Thyroid gland (tissue), 4 donors: ENCODE measurements around the gene CCDC159. TPM values are rescaled to one million over a fixed set of nuclear protein-coding genes. Genes with fewer than 3 reads are reported as not detected.

Source experiments
- DNase-seq, 2 donors: peaks; one replicate each; pipeline ENCODE4 v3.0.0-alpha.2; 2019
- H3K27ac ChIP-seq, 3 donors: fragments of 200-600 bp; sonication (generic); 1 replicate in 2 of 3; 2 replicates in 1 of 3; pipeline ENCODE4 v1.5.1; 2016 to 2019; ENCODE audit warnings: mild to moderate bottlenecking in 1 of 3, moderate library complexity in 1 of 3
- H3K27me3 ChIP-seq: fragments of 200-600 bp; sonication (generic); one replicate; pipeline ENCODE4 v1.5.1; 2019
- H3K36me3 ChIP-seq, 2 donors: fragments of 200-600 bp; sonication (generic); one replicate each; pipeline ENCODE4 v1.5.1; 2016 to 2019
- H3K4me1 ChIP-seq, 2 donors: fragments of 200-600 bp; sonication (generic); one replicate each; pipeline ENCODE4 v1.5.1; 2017 to 2019
- H3K4me3 ChIP-seq, 3 donors: fragments of 200-600 bp; sonication (generic); replicated peaks in 1 of 3; 1 replicate in 2 of 3; 2 replicates in 1 of 3; pipeline ENCODE4 v1.5.1; 2016; ENCODE audit warnings: mild to moderate bottlenecking in 1 of 3
- H3K9me3 ChIP-seq: fragments of 200-600 bp; sonication (generic); one replicate; pipeline ENCODE4 v1.5.1; 2017
- CTCF ChIP-seq, 6 experiments: fragments of 200-600 bp in 3 of 6; fragments of 450-650 bp in 3 of 6; sonication (generic) in 3 of 6; IDR thresholded peaks; one replicate each; pipeline ENCODE4 v1.5.1; 2016 to 2019; ENCODE audit warnings: antibody characterized with exemption in 6 of 6, mild to moderate bottlenecking in 2 of 6, inconsistent platforms in 1 of 6, moderate library complexity in 1 of 6
- POLR2A ChIP-seq, 2 donors: fragments of 450-650 bp; IDR thresholded peaks; one replicate each; pipeline ENCODE4 v1.6.1; 2017; ENCODE audit warnings: antibody characterized with exemption in 2 of 2, mild to moderate bottlenecking in 2 of 2, moderate library complexity in 1 of 2
- WGBS, 2 donors: methylation state at CpG; one replicate each; pipeline ENCODE4 v1.1.5; 2017; 5-methylcytosine and 5-hydroxymethylcytosine counted together
- intact Hi-C: fragments of 100-400 bp; cut with DNase I; formaldehyde crosslinking; loops from one replicate; pipeline ENCODE4 v1.15.1; 2023
- total RNA-seq, 4 donors: library from RNA; depleted of rRNA; stranded (reverse); fragments of >200 nt; gene quantifications; one replicate each; pipeline ENCODE4 v1.2.3, GENCODE V29; 2016

The CCDC159 gene
- total RNA-seq, 4 donors from 2014 or later, result 27.0 to 36.9 (median 34.5) TPM

DNA sequence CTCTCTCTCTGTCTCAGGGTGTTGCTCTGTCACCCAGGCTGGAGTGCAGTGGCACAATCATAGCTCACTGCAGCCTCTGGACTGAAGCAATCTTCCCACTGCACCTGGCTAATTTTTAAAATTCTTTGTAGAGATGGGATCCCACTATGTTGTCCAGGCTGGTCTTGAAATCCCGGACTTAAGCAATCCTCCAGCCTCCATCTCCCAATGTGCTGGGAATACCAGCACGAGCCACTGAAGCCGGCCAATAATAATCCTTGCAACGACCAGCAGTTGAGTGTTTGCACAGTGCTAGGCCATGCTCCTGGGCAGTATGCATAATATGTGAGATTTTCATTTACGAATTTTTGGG lies 38.4 kb downstream of the CCDC159 start:
- Histone ChIP-seq H3K4me3 (no peak overlapping the region), H3K36me3 (no peaks in the 10 kb centered on the region), H3K27ac (peak overlapping the region in 2 of 3 donors; percentile 14 to 78), H3K4me1 (peaks cover 16 to 40% of the 10 kb centered on the region in 2 donors), H3K27me3 (no peaks in the 10 kb centered on the region), H3K9me3 (no peaks in the 10 kb centered on the region)
- intact Hi-C loops, result loop anchor here (5.0 kb wide), 1 partner anchor 53 kb away; the partner anchor contains the start of genes ODAD3 and PRKCSH
- TF ChIP-seq CTCF (IDR thresholded peaks at IDR 0.05) (no peak), POLR2A (IDR thresholded peaks at IDR 0.05) (no peak)
- DNase-seq, result no peak
- 77 to 78% methylated on average over 5 of the region's 5 CpGs for WGBS, 2 donors

DNA sequence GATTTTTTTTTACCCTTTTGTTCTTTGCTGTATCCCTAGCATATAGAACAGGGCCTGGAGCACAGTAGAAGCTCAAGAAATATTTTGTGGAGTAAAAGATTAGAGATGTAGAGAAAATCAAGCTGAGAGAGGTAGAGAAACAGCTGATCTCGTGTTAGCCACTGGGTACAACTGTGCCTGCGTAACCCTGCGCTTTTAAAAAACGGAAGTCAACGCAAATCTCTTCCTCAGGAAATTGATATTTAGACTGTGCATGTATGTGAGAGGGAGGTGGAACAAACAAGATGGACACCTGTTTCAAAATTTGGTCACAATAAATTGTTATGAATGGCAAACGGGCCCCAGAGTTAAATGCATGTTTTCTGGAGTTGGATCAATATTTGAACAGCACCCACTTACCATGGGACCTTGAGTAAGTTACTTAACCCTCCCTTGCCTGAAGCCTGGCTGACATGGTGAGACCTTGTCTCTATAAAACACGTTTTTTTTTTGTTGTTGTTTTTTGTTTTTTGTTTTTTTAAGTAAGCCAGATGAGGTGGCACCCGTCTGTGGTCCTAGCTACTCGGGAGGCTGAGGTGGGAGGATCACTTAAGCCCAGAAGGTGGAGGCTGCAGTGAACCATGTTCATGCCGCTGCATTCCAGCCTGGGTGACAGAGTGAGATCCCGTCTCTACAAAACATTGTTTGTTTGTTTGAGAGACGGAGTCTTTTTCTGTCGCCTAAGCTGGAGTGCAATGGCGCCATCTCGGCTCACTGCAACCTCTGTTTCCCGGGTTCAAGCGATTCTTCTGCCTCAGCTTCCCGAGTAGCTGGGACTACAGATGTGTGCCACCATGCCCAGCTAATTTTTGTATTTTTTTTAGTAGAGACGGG lies 41.1 kb downstream of the CCDC159 start:
- peaks cover 9 to 22% of the 10 kb centered on the region in 2 donors for H3K4me1 ChIP-seq
- no peaks in the 10 kb centered on the region for H3K27me3 ChIP-seq
- intact Hi-C loops, result no loop called here
- H3K27ac ChIP-seq, result no peak overlapping the region
- no peak for DNase-seq
- TF ChIP-seq POLR2A (IDR thresholded peaks at IDR 0.05) (no peak), CTCF (IDR thresholded peaks at IDR 0.05) (no peak)
- no peaks in the 10 kb centered on the region for H3K36me3 ChIP-seq
- H3K4me3 ChIP-seq, result no peak overlapping the region
- H3K9me3 ChIP-seq, result no peaks in the 10 kb centered on the region
- 72 to 79% methylated on average over 19 of the region's 19 CpGs for WGBS, 2 donors

DNA sequence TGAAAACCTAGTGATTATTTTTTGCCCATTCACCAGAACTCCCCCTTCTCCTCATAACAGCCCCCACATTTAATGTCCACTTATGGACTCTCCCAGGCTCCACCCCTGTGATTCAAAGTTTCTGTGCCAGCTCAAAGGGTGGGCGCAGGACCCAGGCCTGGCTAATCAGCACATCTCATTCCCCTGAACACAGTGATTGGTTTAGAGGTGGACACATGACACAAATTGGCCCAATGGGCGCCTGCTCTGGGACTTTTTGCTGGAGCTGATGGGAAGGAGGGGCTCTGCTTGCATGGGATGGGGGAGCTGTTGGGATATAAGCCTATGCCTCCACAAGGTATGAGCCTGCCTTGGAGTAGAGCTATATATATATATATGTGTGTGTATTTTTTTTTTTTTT lies 44.0 kb downstream of the CCDC159 start:
- TF ChIP-seq POLR2A (IDR thresholded peaks at IDR 0.05), result no peak
- TF ChIP-seq CTCF (IDR thresholded peaks at IDR 0.05), result no peak
- no peak for DNase-seq
- intact Hi-C loops, result no loop called here
- H3K27me3 ChIP-seq, result no peaks in the 10 kb centered on the region
- H3K4me3 ChIP-seq, result no peak overlapping the region
- H3K36me3 ChIP-seq, result peaks cover 5 to 6% of the 10 kb centered on the region in 2 donors
- H3K9me3 ChIP-seq, result no peaks in the 10 kb centered on the region
- no peaks in the 10 kb centered on the region for H3K4me1 ChIP-seq
- WGBS, 2 donors, result 93 to 96% methylated on average over 2 of the region's 2 CpGs
- no peak overlapping the region for H3K27ac ChIP-seq

- DNase-seq, result no peak
- Histone ChIP-seq H3K4me3 (no peak overlapping the region), H3K27me3 (no peaks in the 10 kb centered on the region), H3K27ac (no peak overlapping the region), H3K4me1 (no peaks in the 10 kb centered on the region), H3K9me3 (no peaks in the 10 kb centered on the region), H3K36me3 (peaks cover 5 to 6% of the 10 kb centered on the region in 2 donors)
- TF ChIP-seq CTCF (IDR thresholded peaks at IDR 0.05) (no peak), POLR2A (IDR thresholded peaks at IDR 0.05) (no peak)
- intact Hi-C loops, result no loop called here
- WGBS, 2 donors, result 84 to 85% methylated on average over 4 of the region's 4 CpGs
Observed at GRCh38 chr19:11390933-11391680, 44.8 kb downstream of the CCDC159 start.
